ENCODE data around the gene DNAH14.

- TF ChIP-seq CTCF (IDR thresholded peaks at IDR 0.05) = no peak
- no peak for TF ChIP-seq EZH2 (IDR thresholded peaks at IDR 0.05; ENCODE audit: borderline replicate concordance, insufficient read depth, low read depth, low read length, poor library complexity, severe bottlenecking)
These were observed 443.7 kb downstream of the DNAH14 start for GRCh38 chr1:225373155-225373554.

All from B cell (primary cell).